Measurements from ENCODE around the gene SOX6. TPM values are rescaled to one million over a fixed set of nuclear protein-coding genes. Genes with fewer than 3 reads are reported as not detected.

The SOX6 gene
- total RNA-seq: 1.2 and 2.2 TPM in 2 replicates

DNA sequence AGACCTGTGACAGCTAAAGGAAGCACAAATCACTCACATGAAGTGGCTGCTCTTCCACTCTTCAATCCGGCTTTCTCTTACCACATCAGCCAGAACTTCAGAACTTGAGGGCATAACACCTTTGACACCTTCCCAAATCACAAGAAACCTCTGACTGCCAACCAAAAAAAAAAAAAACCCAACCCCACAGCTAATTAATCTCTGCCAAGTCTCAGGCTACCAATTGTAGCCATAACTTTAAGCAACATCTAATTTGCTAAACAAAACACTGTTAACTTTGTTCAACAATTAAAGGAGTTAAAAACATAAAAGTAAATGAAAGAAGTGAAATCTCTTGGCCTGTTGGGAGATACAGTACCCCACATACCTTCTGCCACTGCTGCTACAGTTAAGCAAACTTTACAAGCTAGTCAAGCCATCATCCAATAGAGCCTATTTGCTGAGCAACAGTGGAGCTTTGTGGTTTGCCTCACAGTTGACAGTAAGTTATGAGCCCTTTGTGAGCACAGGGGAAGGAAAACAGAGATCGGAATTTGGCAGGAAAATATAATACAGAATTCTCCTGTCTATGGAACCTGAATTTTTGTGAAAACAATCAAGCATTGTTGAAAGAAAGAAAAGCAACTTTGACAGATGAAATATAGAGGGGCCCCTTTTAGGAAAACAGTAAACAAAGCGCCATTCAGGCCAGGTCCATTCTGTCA lies at the start of gene SOX6:
Gene SOX6 (minus strand): TSS at position 490 of the 704 bp plus-strand sequence. CDS start 15,298 bp downstream, outside the sequence.

Data from smooth muscle cell of the umbilical artery (primary cell).